H1 (cell line): ENCODE measurements around the gene COL20A1. TPM values are rescaled to one million over a fixed set of nuclear protein-coding genes. Genes with fewer than 3 reads are reported as not detected.

ENCODE experiments used
- CTCF ChIA-PET: fragments of 300-600 bp; sonication (Branson Sonifier 250); formaldehyde crosslinking; loops from one replicate; lab custom pipeline; 2021; ENCODE audit not compliant: partially characterized antibody; lab: Charles Lee
- POLR2A ChIA-PET: fragments of 300-600 bp; sonication (Branson Sonifier 250); formaldehyde crosslinking; loops from one replicate; lab custom pipeline; 2021; ENCODE audit warnings: inconsistent platforms; ENCODE audit not compliant: partially characterized antibody; lab: Charles Lee
- DNase-seq, 2 experiments: peaks; one replicate each; pipeline versions ENCODE4 v3.0.0 to v3.0.0-alpha.2; 2010 to 2022; ENCODE audit warnings: low spot score in 2 of 2, low read depth in 1 of 2, mixed read lengths in 1 of 2
- FAIRE-seq: peaks from 2 replicates; lab custom pipeline; 2011; peaks lifted over from hg19 to GRCh38; lab: Jason Lieb, UNC
- H2AFZ ChIP-seq: 2 replicates; pipeline ENCODE4 v1.8.1; 2012; ENCODE audit warnings: low read length, inconsistent platforms
- H2AK5ac ChIP-seq: 2 replicates; pipeline ENCODE4 v1.6.1; 2013; ENCODE audit warnings: low read depth, low read length
- H2BK120ac ChIP-seq: replicated peaks from 2 replicates; pipeline ENCODE3; 2013; ENCODE audit warnings: low read depth, low read length, inconsistent platforms
- H2BK12ac ChIP-seq: 2 replicates; pipeline ENCODE4 v1.6.1; 2013; ENCODE audit warnings: low read depth, low read length
- H2BK15ac ChIP-seq: 2 replicates; pipeline ENCODE4 v1.6.1; 2013; ENCODE audit warnings: low read length
- H2BK20ac ChIP-seq: 2 replicates; pipeline ENCODE4 v1.6.1; 2013; ENCODE audit warnings: low read length
- H2BK5ac ChIP-seq: 2 replicates; pipeline ENCODE4 v1.6.1; 2013; ENCODE audit warnings: low read depth, low read length
- H3K14ac ChIP-seq: 2 replicates; pipeline ENCODE4 v1.6.1; 2013; ENCODE audit warnings: inconsistent platforms; ENCODE audit not compliant: insufficient read length
- H3K18ac ChIP-seq: 2 replicates; pipeline ENCODE4 v1.6.1; 2013; ENCODE audit warnings: low read length; ENCODE audit errors: extremely low read depth
- H3K23ac ChIP-seq: 2 replicates; pipeline ENCODE4 v1.6.1; 2013; ENCODE audit warnings: inconsistent platforms; ENCODE audit not compliant: insufficient read length
- H3K23me2 ChIP-seq: 2 replicates; pipeline ENCODE4 v1.6.1; 2013; ENCODE audit warnings: low read depth, low read length
- H3K27ac ChIP-seq: 2 replicates; pipeline ENCODE4 v1.6.1; 2011; ENCODE audit warnings: low read depth, low read length, inconsistent platforms
- H3K27me3 ChIP-seq, 4 experiments: replicated peaks in 1 of 4; 1 replicate in 1 of 4; 2 replicates in 3 of 4; pipeline versions ENCODE4 v1.6.1 to v1.8.1; 2011 to 2013; ENCODE audit warnings: low read length in 3 of 4, mild to moderate bottlenecking in 3 of 4, inconsistent platforms in 2 of 4, mixed read lengths in 2 of 4, moderate library complexity in 1 of 4; ENCODE audit not compliant: control insufficient read depth in 3 of 4, insufficient read depth in 3 of 4; ENCODE audit errors: extremely low read depth in 1 of 4
- H3K36me3 ChIP-seq, 4 experiments: 2 replicates each; pipeline versions ENCODE4 v1.6.1 to v1.8.1; 2011 to 2013; ENCODE audit warnings: mild to moderate bottlenecking in 4 of 4, low read length in 3 of 4, moderate library complexity in 2 of 4, control low read depth in 1 of 4, inconsistent platforms in 1 of 4; ENCODE audit not compliant: insufficient read depth in 4 of 4, control insufficient read depth in 2 of 4
- H3K4ac ChIP-seq: replicated peaks from 2 replicates; pipeline ENCODE3; 2013; ENCODE audit warnings: low read length, low read depth, mixed read lengths, inconsistent platforms; ENCODE audit not compliant: insufficient read length
- H3K4me1 ChIP-seq, 4 experiments: replicated peaks in 1 of 4; 1 replicate in 1 of 4; 2 replicates in 3 of 4; pipeline versions ENCODE4 v1.6.1 to v1.8.1; 2011 to 2013; ENCODE audit warnings: low read length in 3 of 4, inconsistent platforms in 2 of 4, mixed read lengths in 1 of 4; ENCODE audit not compliant: insufficient read depth in 4 of 4, control insufficient read depth in 3 of 4
- H3K4me2 ChIP-seq, 2 experiments: 2 replicates each; pipeline versions ENCODE4 v1.6.1 to v1.8.1; 2011 to 2013; ENCODE audit warnings: low read depth in 2 of 2, low read length in 2 of 2, control low read depth in 1 of 2, inconsistent platforms in 1 of 2, mild to moderate bottlenecking in 1 of 2; ENCODE audit not compliant: insufficient read depth in 1 of 2
- H3K4me3 ChIP-seq, 4 experiments: fragments of 200-600, 300-600 bp in 1 of 4; sonication (generic), shearing (Covaris generic), sonication (Bioruptor Twin) in 1 of 4; 2 replicates each; pipeline versions ENCODE4 v1.5.1 to v1.8.1; 2011 to 2016; ENCODE audit warnings: low read length in 4 of 4, low read depth in 3 of 4, control low read depth in 2 of 4, inconsistent platforms in 2 of 4, mild to moderate bottlenecking in 2 of 4, mixed read lengths in 1 of 4, moderate library complexity in 1 of 4; ENCODE audit not compliant: insufficient read depth in 2 of 4; ENCODE audit errors: extremely low read depth in 1 of 4
- H3K56ac ChIP-seq: replicated peaks from 2 replicates; pipeline ENCODE3; 2013; ENCODE audit warnings: low read depth, mild to moderate bottlenecking, mixed read lengths, low read length, inconsistent platforms; ENCODE audit not compliant: insufficient read length
- H3K79me1 ChIP-seq: 2 replicates; pipeline ENCODE4 v1.6.1; 2013; ENCODE audit warnings: low read depth, low read length, control low read depth
- H3K79me2 ChIP-seq, 2 experiments: 2 replicates each; pipeline versions ENCODE4 v1.6.1 to v1.8.1; 2012 to 2013; ENCODE audit warnings: low read length in 2 of 2, mild to moderate bottlenecking in 2 of 2, inconsistent platforms in 1 of 2; ENCODE audit not compliant: insufficient read depth in 2 of 2, control insufficient read depth in 1 of 2
- H3K9ac ChIP-seq, 4 experiments: replicated peaks in 1 of 4; 1 replicate in 1 of 4; 2 replicates in 3 of 4; pipeline versions ENCODE4 v1.6.1 to v1.8.1; 2011 to 2013; ENCODE audit warnings: low read depth in 3 of 4, low read length in 3 of 4, control low read depth in 2 of 4, mild to moderate bottlenecking in 2 of 4, moderate library complexity in 2 of 4, inconsistent platforms in 1 of 4; ENCODE audit errors: extremely low read depth in 1 of 4
- H3K9me3 ChIP-seq, 2 experiments: 2 replicates each; pipeline versions ENCODE4 v1.6.1 to v1.8.1; 2012 to 2013; ENCODE audit warnings: mild to moderate bottlenecking in 2 of 2, moderate library complexity in 2 of 2, control low read depth in 1 of 2, inconsistent platforms in 1 of 2, low read depth in 1 of 2, low read length in 1 of 2, mixed read lengths in 1 of 2; ENCODE audit not compliant: insufficient read depth in 2 of 2
- H4K20me1 ChIP-seq, 2 experiments: replicated peaks in 1 of 2; 2 replicates each; pipeline versions ENCODE3 to v1.8.1; 2011 to 2013; ENCODE audit warnings: inconsistent platforms in 2 of 2, low read length in 2 of 2, mild to moderate bottlenecking in 1 of 2; ENCODE audit not compliant: insufficient read depth in 2 of 2, control insufficient read depth in 1 of 2
- H4K5ac ChIP-seq: 2 replicates; pipeline ENCODE4 v1.6.1; 2013; ENCODE audit warnings: low read length, low read depth, mixed read lengths, inconsistent platforms; ENCODE audit not compliant: insufficient read length
- H4K8ac ChIP-seq: 2 replicates; pipeline ENCODE4 v1.8.0; 2013; ENCODE audit warnings: mild to moderate bottlenecking, moderate library complexity, low read length, inconsistent platforms; ENCODE audit not compliant: insufficient read depth; ENCODE audit errors: extremely low read depth
- H4K91ac ChIP-seq: replicated peaks from 2 replicates; pipeline ENCODE3; 2013; ENCODE audit warnings: low read length, mixed read lengths, inconsistent platforms; ENCODE audit not compliant: insufficient read length
- ATF3 ChIP-seq: IDR thresholded peaks from 2 replicates; pipeline ENCODE4 v1.6.1; 2011; ENCODE audit warnings: low read depth, mild to moderate bottlenecking, low read length; ENCODE audit not compliant: insufficient read depth
- BACH1 ChIP-seq: IDR thresholded peaks from 2 replicates; pipeline ENCODE4 v1.6.1; 2012; ENCODE audit warnings: low read length, improper control_type of control experiment
- BRCA1 ChIP-seq: IDR thresholded peaks from 2 replicates; pipeline ENCODE4 v1.6.1; 2012; ENCODE audit warnings: low read depth, low read length, improper control_type of control experiment
- EZH2 ChIP-seq: fragments of 200-600 bp; sonication (generic); IDR thresholded peaks from 2 replicates; pipeline ENCODE4 v1.7.1; 2012; ENCODE audit warnings: low read depth, mild to moderate bottlenecking, moderate library complexity, low read length, inconsistent platforms; ENCODE audit not compliant: severe bottlenecking
- GABPA ChIP-seq: IDR thresholded peaks from 2 replicates; pipeline ENCODE4 v1.6.1; 2011; ENCODE audit warnings: mild to moderate bottlenecking, low read length, moderate library complexity, borderline replicate concordance; ENCODE audit not compliant: insufficient read depth
- HDAC2 ChIP-seq, 2 experiments: fragments of 300-600 bp in 1 of 2; sonication (generic) in 1 of 2; IDR thresholded peaks; 2 replicates each; pipeline ENCODE4 v1.6.1; 2011 to 2012; ENCODE audit warnings: low read depth in 2 of 2, low read length in 2 of 2, mild to moderate bottlenecking in 2 of 2, moderate library complexity in 2 of 2, borderline replicate concordance in 1 of 2, inconsistent platforms in 1 of 2
- JUN ChIP-seq: IDR thresholded peaks from 2 replicates; pipeline ENCODE4 v1.6.1; 2011; ENCODE audit warnings: low read depth, mild to moderate bottlenecking, improper control_type of control experiment, low read length
- MAFK ChIP-seq: IDR thresholded peaks from 2 replicates; pipeline ENCODE4 v1.6.1; 2012; ENCODE audit warnings: low read depth, mild to moderate bottlenecking, improper control_type of control experiment, low read length
- PHF8 ChIP-seq: fragments of 200-600 bp; sonication (generic); conservative IDR thresholded peaks from 2 replicates; pipeline ENCODE4 v1.7.1; 2012; ENCODE audit warnings: low read depth, mild to moderate bottlenecking, inconsistent platforms, low read length, moderate library complexity
- RAD21 ChIP-seq, 2 experiments: IDR thresholded peaks in 1 of 2; conservative IDR thresholded peaks in 1 of 2; 2 replicates each; pipeline ENCODE4 v1.6.1; 2011; ENCODE audit warnings: low read depth in 2 of 2, low read length in 2 of 2, improper control_type of control experiment in 1 of 2, inconsistent platforms in 1 of 2, mild to moderate bottlenecking in 1 of 2, moderate library complexity in 1 of 2
- WGBS, 2 experiments: shearing (Covaris generic) in 1 of 2; methylation state at CpG; one replicate each; pipeline versions ENCODE4 v1.1.6 to v1.1.7; 2013 to 2015; ENCODE audit warnings: low lambda C conversion rate in 2 of 2, mixed read lengths in 2 of 2, inconsistent platforms in 1 of 2, low coverage in 1 of 2, missing lambda C conversion rate in 1 of 2; ENCODE audit not compliant: insufficient replicate concordance in 2 of 2, insufficient coverage in 1 of 2, insufficient read length in 1 of 2; ENCODE audit errors: extremely low coverage in 1 of 2, missing lambda C conversion rate in 1 of 2; 5-methylcytosine and 5-hydroxymethylcytosine counted together
- polyA plus RNA-seq, 7 experiments: library from polyadenylated mRNA; depleted of rRNA in 3 of 7; stranded (reverse) in 5 of 7; unstranded in 2 of 7; fragments of >200 nt in 5 of 7; fragments of 200-250 nt in 2 of 7; gene quantifications; 1 replicate in 5 of 7; 2 replicates in 1 of 7; 4 replicates in 1 of 7; pipeline versions ENCODE4 v1.2.1 to v1.2.3, GENCODE V29; 2011 to 2013; ENCODE audit warnings: missing spikeins in 2 of 7, mixed read lengths in 2 of 7
- total RNA-seq: library from RNA; stranded (reverse); fragmentation: NEBNext Ultra II Directional; extraction: Animal tissue kit (Norgen Biotek cat#: 25700); gene quantifications from 2 replicates; pipeline ENCODE4 v1.2.1, GENCODE V29; 2021
- TF ChIP-seq, protein P1 (sequence below): IDR thresholded peaks from 2 replicates; pipeline ENCODE4 v1.6.1; 2011; ENCODE audit warnings: low read length, improper control_type of control experiment

The COL20A1 gene
- total and polyA plus RNA-seq, 2 of the 8 experiments (the other 6 are each of a cell fraction or from before 2014, with no cell fraction given) = 0.19 to 0.21 TPM

GRCh38 chr20:63279931-63280330 lies 13.1 kb upstream of the COL20A1 start:
- Histone ChIP-seq H2AK5ac (no peak overlapping the region), H4K8ac (no peak overlapping the region), H4K91ac (no peak overlapping the region), H3K14ac (no peak overlapping the region), H3K4me2 (no peak overlapping the region), H3K23ac (no peak overlapping the region), H2BK15ac (no peak overlapping the region), H3K79me2 (peaks cover 6 to 19% of the 10 kb centered on the region in 2 experiments; a peak in 3 of 4 replicates), H3K4ac (no peak overlapping the region), H3K4me1 (no peaks in the 10 kb centered on the region), H4K20me1 (peaks cover 15 to 30% of the 10 kb centered on the region in 2 experiments), H3K9ac (no peak overlapping the region), H3K9me3 (no peaks in the 10 kb centered on the region), H3K23me2 (peaks cover 2% of the 10 kb centered on the region; the same call in 1 of the 2 replicates), H3K36me3 (peaks cover 6 to 41% (median 26%) of the 10 kb centered on the region in 4 experiments), H2BK5ac (no peak overlapping the region), H2AFZ (no peak overlapping the region), H3K27ac (no peak overlapping the region), H3K4me3 (no peak overlapping the region), H2BK120ac (no peak overlapping the region), H2BK20ac (no peak overlapping the region), H3K18ac (no peak overlapping the region), H4K5ac (no peak overlapping the region), H2BK12ac (no peak overlapping the region), H3K27me3 (no peaks in the 10 kb centered on the region), H3K79me1 (peaks cover 9% of the 10 kb centered on the region; the same call in 1 of the 2 replicates), H3K56ac (no peak overlapping the region)
- ChIA-PET POLR2A (interaction anchor here (0.6 to 5.3 kb wide), 5 partner anchors 12 to 816 kb away, joined by 3 to 26 read pairs (median 3); partner anchors contain the start of gene COL20A1), CTCF (interaction anchor here (0.7 to 9.6 kb wide), 15 partner anchors 9 to 191 kb away, joined by 3 to 82 read pairs (median 10); partner anchors contain the start of gene BIRC7)
- FAIRE-seq (no peak), DNase-seq (no peak)
- WGBS, 2 experiments = 91% methylated on average over 15 of the region's 15 CpGs; no CpG with 5 or more reads in 1 of the 2 experiments
- no peak for TF ChIP-seq MAFK
- TF ChIP-seq RAD21 (IDR thresholded peaks at IDR 0.05 in 1 of 2, conservative IDR thresholded peaks at IDR 0.05 in 1 of 2; ENCODE audit: low read depth in 2 of 2, low read length in 2 of 2) = no peak
- TF ChIP-seq ATF3 = no peak
- TF ChIP-seq, protein P1, sequence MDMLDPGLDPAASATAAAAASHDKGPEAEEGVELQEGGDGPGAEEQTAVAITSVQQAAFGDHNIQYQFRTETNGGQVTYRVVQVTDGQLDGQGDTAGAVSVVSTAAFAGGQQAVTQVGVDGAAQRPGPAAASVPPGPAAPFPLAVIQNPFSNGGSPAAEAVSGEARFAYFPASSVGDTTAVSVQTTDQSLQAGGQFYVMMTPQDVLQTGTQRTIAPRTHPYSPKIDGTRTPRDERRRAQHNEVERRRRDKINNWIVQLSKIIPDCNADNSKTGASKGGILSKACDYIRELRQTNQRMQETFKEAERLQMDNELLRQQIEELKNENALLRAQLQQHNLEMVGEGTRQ = no peak
- TF ChIP-seq EZH2 = no peak
- no peak for TF ChIP-seq BACH1
- no peak for TF ChIP-seq PHF8
- no peak for TF ChIP-seq GABPA
- TF ChIP-seq HDAC2 (IDR thresholded peaks at IDR 0.05; ENCODE audit: borderline replicate concordance in 1 of 2, low read depth in 2 of 2, low read length in 2 of 2) = no peak
- TF ChIP-seq JUN = no peak
- no peak for TF ChIP-seq BRCA1
